Jurkat, Clone E6-1 (cell line): ENCODE results near the gene FLNB.

ENCODE experiments used
- DNase-seq: peaks from one replicate; pipeline ENCODE4 v3.0.0-alpha.2; 2011; ENCODE audit warnings: low read depth, low spot score
- H3K4me3 ChIP-seq: 2 replicates; pipeline ENCODE4 v1.5.1; 2011; ENCODE audit warnings: mild to moderate bottlenecking, low read length, control low read depth, moderate library complexity

FLNB gene

DNA sequence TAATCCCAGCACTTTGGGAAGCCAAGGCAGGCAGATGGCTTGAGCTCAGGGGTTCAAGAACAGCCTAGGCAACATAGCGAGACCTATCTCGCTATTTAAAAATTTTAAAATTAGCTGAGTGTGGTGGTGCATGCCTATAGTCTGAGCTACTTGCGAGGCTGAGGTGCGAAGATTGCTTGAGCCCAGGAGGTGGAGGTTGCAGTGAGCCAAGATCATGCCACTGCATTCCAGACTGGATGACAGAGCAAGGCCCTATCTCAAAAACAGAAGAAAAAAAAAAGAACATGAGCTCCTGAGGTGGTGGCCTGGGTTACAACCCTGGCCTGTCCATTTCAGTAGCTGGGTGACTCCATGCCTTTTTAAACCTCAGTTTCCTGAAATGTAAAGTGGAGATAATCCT lies 195.3 kb downstream of the FLNB start:
- DNase-seq = no peak
- H3K4me3 ChIP-seq = no peak overlapping the region

DNA sequence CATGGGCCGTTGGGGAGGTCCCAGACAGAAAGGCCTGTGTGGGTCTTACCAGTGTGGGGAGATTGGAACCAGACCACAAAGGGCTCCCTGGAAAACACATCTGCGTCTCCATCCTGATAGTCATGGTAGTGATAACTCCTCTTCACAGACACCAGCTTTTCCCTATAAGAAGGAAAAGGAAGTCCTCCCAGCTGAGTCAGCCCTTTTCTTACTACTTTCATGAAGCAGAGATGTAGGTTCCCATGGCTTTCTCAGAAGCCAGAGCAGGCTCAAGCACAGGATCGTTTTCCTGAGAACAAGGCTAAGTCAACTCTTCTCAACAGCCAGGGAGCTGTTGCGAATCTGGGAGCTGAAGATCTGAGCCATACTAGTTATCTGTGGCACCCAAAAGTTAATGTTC lies 196.5 kb downstream of the FLNB start:
- no peak overlapping the region for H3K4me3 ChIP-seq
- DNase-seq = no peak

DNA sequence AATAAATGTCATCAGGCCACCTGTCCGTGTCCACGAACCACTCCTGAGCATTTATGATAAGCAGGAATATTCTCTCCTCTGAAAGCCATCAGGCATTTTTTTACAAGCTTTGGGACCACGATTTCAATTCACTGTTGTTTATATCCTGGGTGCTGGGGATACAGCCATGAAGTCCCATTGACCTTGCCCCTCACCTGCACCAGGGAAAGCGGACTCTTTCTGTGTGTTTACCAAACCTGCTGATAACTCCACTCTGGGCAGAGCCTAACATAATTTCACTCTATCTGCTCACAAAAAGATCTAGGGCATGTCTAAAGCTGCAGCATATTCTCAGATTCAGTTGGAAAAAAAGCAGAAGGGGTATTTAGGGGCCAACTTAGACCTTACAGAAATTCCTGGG lies 197.8 kb downstream of the FLNB start:
- no peak for DNase-seq
- H3K4me3 ChIP-seq = no peak overlapping the region

DNA sequence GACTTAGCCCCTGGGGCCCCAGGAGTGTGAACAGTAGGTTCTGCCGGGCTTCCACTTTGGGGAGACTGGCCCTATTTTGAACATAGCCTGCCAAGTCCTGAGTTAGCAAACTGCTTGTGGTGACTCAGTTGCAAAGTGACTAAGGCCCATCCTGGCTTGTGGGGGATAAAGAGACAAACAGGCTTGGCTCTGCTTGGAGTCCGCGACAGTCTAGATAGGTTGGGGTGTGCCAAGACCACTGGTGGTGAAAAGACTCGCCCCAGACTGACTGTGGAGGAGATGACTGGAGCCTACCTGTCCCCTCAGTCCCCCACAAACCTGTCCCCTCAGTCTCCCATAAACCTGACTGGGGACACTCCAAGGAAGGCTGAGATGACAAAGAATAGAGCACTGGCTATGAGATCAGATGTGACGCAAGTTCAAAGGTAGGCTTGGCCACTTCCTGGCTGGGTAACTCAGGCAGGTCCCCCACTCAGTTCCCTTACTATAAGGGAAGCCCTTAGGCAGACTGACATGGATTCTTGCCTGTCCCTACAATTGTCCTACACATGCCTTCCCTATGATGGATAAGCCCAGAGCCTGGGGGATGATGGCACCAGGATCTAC lies 198.3 kb downstream of the FLNB start:
- DNase-seq = no peak
- H3K4me3 ChIP-seq = no peak overlapping the region

DNA sequence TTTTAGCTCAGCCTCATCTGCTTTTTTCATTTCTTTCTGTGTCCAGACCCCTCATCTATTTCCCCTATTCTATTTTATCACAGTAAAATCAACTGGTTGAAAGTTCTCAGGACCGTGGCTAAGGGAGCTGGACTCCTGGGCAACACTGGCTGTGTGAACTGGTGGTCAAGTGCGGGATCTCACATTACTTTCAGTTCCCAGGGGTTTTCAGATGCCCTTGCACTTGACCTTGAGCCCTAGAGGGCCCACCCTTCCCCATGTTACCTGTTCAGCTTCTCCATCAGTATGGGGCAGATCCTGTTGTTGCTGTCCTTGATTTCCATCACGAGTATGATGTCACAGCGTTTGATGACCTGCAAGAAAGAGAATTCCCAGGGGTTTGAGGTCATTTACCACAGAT lies 199.7 kb downstream of the FLNB start:
- DNase-seq = no peak
- H3K4me3 ChIP-seq = no peak overlapping the region

DNA sequence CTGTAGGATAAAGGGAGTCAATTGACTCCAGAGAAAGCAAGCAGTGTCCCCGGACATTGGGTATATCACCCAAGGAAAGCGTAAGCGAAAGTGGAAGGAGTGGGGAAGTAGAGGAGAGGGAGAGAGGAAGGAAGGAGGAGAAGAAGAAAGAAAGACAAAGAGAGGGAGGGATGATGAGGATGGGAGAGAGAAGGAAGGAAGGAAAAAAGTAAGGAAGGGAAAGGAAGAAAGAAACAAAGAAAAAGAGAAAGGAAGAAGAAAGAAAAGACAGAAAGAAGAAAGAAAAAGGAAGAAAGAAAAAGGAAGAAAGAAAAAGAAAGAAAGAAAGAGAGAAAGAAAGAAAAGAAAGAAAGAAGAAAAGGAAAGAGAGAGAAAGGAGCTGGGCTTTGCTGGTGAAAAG lies 201.7 kb downstream of the FLNB start:
- no peak for DNase-seq
- no peak overlapping the region for H3K4me3 ChIP-seq

DNA sequence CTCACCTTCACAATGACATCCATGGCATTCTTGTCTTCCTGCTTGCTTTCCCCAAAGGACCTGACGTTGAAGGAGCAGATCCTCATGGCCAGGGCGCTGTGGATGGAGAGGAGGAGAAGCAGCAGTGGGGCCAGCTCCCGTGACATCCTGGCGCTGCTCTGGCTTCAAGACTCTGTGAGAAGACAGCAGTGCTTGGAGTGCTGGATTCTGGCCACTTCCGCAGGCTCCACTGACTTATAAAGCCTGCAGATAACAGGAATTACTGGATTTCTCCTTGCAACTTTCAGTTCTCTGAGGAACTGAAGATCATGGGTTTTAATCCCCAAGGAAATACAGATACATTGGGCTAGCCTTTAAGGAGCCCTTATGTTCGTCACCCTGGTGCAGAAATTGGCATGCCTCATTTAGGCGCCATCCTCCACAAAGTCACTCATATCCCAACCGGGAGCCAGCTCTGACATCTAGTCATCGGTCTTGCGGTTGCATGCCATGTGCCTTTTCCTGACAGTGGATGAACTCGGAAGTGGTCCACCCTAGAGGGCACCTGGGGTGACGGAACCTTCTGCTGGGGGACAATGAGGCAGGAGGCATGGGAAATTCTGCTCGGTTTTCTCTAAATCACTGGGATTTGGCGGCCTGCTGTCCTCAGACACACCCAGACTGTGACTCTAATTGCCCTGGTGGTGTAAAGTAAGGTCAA lies 202.7 kb downstream of the FLNB start, which contains the start of gene DNASE1L3:
Gene DNASE1L3 (minus strand): TSS at position 212 of the 700 bp plus-strand sequence. CDS start 66 bp downstream, at position 146.
- H3K4me3 ChIP-seq = no peak within 1 kb of the TSS
- no peak for DNase-seq

DNA sequence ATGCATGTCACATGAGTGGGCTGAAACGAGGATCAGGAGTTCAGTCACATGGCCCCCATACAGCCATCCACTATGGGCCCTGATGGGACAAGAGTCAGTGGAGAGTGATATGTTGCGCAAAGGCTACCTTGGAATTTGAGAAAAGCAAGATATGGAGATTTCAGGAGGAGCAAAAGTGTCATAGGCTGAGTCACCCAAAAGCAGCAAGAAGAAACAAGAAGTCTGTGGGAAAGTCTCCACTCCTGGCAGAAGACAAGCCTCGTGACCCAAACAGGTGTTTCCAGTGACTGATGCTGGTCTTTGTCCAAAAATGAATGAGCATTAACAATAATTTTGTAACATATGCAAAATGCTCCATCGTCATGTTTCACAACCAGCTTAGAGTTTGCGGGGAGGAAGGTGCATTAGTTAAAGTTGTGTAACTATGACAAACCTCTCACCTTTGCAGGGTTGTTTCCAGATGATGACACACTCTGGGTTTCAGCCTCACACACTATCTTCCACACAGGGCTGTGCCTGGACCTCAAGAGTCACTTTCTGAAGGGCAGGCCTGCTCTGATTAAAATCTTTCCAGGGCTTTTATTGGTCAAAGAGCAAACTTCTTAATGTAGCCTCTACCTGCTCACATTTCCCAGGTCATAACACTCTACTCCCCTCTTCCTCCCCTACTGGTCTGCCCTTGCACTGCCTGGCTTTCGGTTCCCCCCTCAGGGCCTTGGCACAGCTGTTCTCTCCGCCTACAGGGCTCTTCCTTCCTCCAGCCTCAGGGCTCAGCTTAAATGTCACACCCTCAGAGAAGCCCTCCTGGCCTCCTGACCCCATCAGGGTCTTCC lies 206.5 kb downstream of the FLNB start:
- H3K4me3 ChIP-seq = no peak overlapping the region
- DNase-seq = no peak

DNA sequence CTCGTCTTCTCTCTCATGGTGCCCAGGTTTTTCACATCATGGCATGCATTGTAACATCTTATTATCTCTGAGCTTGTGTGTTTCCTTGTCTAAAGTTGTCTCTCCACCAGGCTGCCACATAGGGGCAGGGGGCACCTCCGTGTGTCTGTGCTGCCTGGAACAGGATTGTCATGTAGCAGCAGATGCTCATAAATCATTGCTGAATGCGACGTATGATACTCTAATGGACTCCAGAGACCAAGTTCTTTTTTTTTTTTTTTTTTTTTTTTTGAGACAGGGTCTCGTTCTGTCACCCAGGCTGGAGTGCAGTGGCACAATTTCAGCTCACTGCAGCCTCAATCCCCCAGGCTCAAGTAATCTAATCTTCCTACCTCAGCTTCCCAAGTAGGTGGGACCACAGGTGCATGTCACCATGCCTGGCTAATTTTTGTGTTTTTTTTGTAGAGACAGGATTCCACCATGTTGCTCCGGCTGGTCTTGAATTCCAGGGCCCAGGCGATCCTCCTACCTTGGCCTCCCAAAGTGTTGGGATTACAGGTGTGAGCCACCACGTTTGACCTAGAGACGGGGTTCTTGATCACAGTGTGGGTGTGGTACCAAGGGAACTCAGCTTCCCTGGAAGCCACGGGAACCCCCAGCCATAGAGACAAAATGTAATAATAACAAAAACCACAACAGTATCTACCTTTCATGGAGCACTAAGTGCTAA lies 207.2 kb downstream of the FLNB start:
- no peak for DNase-seq

DNA sequence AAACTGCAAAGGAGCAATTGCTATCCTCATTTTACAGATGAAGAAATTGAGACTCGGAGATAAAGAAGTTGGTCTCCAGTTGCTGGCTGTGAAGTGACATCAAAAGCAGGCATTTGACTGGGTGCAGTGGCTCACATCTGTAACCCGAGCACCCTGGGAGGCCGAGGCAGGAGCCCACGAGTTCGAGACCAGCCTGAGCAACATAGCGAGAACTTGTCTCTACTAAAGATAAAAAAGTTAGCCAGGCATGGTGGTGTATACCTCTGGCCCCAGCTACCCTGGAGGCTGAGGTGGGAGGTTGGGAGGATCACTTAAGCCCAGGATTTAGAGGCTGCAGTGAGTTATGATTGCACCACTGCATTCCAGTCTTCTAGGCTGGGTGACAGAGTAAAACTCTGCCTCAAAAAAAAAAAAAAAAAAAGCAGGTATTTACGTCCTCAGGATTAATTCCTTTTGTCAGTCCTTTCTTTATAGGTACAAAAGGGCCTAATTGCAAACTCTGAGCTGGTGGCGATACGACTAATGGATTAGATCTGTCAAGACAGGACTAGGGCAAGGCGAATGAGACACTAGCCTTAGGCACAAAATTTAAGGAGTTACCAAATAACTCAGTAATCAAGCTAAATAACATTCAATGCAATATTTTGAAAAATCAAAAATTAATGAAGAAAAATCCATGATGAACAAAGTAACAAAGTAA lies 208.4 kb downstream of the FLNB start:
- DNase-seq = no peak
- no peak overlapping the region for H3K4me3 ChIP-seq

More for the DNA sequence above, 207.2 kb downstream of the FLNB start:
- H3K4me3 ChIP-seq = no peak overlapping the region

DNA sequence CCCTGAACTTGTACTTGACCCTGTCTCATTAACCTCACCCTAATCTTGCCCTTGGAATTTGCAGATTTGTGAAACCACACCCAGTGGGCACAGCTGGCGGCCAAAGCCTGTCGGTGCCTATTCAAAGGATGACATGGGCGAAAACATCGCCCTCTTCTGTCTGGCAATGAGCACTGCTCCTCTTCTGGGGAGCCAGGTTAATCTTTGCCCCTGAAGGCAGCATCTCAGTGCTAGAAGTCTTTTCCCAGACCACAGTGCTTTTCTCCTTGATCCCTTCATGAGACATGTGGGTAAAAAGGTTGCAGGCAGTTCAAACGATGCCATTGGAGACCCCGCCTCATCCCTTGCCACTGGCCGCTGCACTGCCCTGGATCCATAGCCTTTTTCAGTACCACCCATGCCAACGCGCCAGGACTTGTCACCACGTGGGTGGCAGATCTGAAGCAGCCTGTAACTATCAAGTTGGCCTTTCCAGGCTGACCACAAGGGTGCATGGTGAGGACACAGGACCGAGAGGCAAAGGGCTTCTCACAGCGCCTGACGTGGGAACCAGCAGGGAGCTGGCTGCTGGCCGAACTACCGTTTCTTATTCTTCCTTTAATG lies 209.1 kb downstream of the FLNB start:
- H3K4me3 ChIP-seq = no peak overlapping the region
- DNase-seq = peak; percentile 57

DNA sequence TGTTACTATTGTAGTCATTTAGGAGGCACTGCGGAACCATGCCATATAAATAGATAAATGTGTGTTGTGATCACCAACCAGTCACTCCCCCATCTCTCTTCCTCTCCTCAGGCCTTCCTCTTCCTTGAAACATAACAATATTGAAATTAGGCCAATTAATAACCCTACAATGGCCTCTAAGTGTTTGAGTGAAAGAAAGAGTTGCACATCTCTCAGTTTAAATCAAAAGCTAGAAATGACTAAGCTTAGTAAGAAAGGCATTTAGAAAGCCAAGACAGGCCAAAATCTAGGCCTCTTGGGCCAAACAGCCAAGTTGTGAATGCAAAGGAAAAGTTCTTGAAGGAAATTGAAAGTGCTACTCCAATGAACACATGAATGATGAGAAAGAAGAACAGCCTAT lies 210.7 kb downstream of the FLNB start:
- DNase-seq = no peak
- no peak overlapping the region for H3K4me3 ChIP-seq
